Calu3 (cell line): Measurements from ENCODE around the gene ADA. TPM values are rescaled to one million over a fixed set of nuclear protein-coding genes. Genes with fewer than 3 reads are reported as not detected.

Experiments used
- BruUV-seq: library from RNA; stranded (reverse); fragments of 400-500 nt; replicated peaks from 2 replicates; lab custom pipeline; 2021; lab: Mats Ljungman, UMichigan
- CTCF ChIA-PET: fragments of 300-600 bp; sonication (Branson Sonifier 250); formaldehyde crosslinking; loops from one replicate; lab custom pipeline; 2022; ENCODE audit warnings: antibody characterized with exemption; lab: Charles Lee
- DNase-seq: peaks from one replicate; pipeline ENCODE4 v3.0.0; 2022
- H3K27ac Mint-ChIP-seq: one replicate; pipeline ENCODE4 v1.8.0; 2022; ENCODE audit warnings: mixed read lengths; ENCODE audit not compliant: unreplicated experiment
- H3K27me3 Mint-ChIP-seq: one replicate; pipeline ENCODE4 v1.8.0; 2022; ENCODE audit warnings: mixed read lengths; ENCODE audit not compliant: unreplicated experiment
- H3K36me3 Mint-ChIP-seq: one replicate; pipeline ENCODE4 v1.8.0; 2022; ENCODE audit warnings: mild to moderate bottlenecking, moderate library complexity, mixed read lengths; ENCODE audit not compliant: insufficient read depth, unreplicated experiment
- H3K4me1 Mint-ChIP-seq: one replicate; pipeline ENCODE4 v1.8.0; 2022; ENCODE audit warnings: mild to moderate bottlenecking, low read depth, mixed read lengths; ENCODE audit not compliant: unreplicated experiment
- H3K4me3 Mint-ChIP-seq: one replicate; pipeline ENCODE4 v1.8.0; 2022; ENCODE audit warnings: mild to moderate bottlenecking, low read depth, moderate library complexity, mixed read lengths; ENCODE audit not compliant: unreplicated experiment
- H3K9me3 Mint-ChIP-seq: one replicate; pipeline ENCODE4 v1.8.0; 2022; ENCODE audit warnings: low read depth, mixed read lengths; ENCODE audit not compliant: unreplicated experiment
- intact Hi-C: fragments of 100-400 bp; cut with micrococcal nuclease; formaldehyde crosslinking; loops from one replicate; pipeline ENCODE4 v1.10.0; 2022; ENCODE audit not compliant: unreplicated experiment
- total RNA-seq: library from RNA; stranded (reverse); gene quantifications from 2 replicates; pipeline ENCODE4 v1.2.3, GENCODE V29; 2022
- TF ChIP-seq, protein P1 (sequence below): fragments of 200-600 bp; IDR thresholded peaks from one replicate; pipeline ENCODE4 v1.8.0; 2022; ENCODE audit warnings: antibody characterized with exemption; ENCODE audit not compliant: unreplicated experiment

Gene ADA
- total RNA-seq, 1 experiment from 2014 or later, result 7.5 TPM

GRCh38 chr20:44624743-44625271 lies 26.7 kb downstream of the ADA start:
- no peak for DNase-seq
- BruUV-seq, result no TSS peak
- Mint-ChIP-seq H3K4me1 (no peaks in the 10 kb centered on the region), H3K27me3 (no peaks in the 10 kb centered on the region), H3K36me3 (no peaks in the 10 kb centered on the region), H3K27ac (no peak overlapping the region), H3K4me3 (no peak overlapping the region), H3K9me3 (no peaks in the 10 kb centered on the region)
- CTCF ChIA-PET, result no interaction called here
- TF ChIP-seq, protein P1, sequence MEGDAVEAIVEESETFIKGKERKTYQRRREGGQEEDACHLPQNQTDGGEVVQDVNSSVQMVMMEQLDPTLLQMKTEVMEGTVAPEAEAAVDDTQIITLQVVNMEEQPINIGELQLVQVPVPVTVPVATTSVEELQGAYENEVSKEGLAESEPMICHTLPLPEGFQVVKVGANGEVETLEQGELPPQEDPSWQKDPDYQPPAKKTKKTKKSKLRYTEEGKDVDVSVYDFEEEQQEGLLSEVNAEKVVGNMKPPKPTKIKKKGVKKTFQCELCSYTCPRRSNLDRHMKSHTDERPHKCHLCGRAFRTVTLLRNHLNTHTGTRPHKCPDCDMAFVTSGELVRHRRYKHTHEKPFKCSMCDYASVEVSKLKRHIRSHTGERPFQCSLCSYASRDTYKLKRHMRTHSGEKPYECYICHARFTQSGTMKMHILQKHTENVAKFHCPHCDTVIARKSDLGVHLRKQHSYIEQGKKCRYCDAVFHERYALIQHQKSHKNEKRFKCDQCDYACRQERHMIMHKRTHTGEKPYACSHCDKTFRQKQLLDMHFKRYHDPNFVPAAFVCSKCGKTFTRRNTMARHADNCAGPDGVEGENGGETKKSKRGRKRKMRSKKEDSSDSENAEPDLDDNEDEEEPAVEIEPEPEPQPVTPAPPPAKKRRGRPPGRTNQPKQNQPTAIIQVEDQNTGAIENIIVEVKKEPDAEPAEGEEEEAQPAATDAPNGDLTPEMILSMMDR, result no peak
- intact Hi-C loops, result no loop called here

GRCh38 chr20:44624152-44624551 lies 27.3 kb downstream of the ADA start:
- DNase-seq, result no peak
- Mint-ChIP-seq H3K36me3 (no peaks in the 10 kb centered on the region), H3K4me3 (no peak overlapping the region), H3K4me1 (no peaks in the 10 kb centered on the region), H3K27ac (no peak overlapping the region), H3K9me3 (no peaks in the 10 kb centered on the region), H3K27me3 (no peaks in the 10 kb centered on the region)
- TF ChIP-seq, protein P1, result no peak
- BruUV-seq, result no TSS peak
- CTCF ChIA-PET, result interaction anchor here (0.6 to 0.7 kb wide), 2 partner anchors 223 to 1761 kb away, joined by 3 read pairs; no protein-coding TSS in a partner anchor
- intact Hi-C loops, result no loop called here

DNA sequence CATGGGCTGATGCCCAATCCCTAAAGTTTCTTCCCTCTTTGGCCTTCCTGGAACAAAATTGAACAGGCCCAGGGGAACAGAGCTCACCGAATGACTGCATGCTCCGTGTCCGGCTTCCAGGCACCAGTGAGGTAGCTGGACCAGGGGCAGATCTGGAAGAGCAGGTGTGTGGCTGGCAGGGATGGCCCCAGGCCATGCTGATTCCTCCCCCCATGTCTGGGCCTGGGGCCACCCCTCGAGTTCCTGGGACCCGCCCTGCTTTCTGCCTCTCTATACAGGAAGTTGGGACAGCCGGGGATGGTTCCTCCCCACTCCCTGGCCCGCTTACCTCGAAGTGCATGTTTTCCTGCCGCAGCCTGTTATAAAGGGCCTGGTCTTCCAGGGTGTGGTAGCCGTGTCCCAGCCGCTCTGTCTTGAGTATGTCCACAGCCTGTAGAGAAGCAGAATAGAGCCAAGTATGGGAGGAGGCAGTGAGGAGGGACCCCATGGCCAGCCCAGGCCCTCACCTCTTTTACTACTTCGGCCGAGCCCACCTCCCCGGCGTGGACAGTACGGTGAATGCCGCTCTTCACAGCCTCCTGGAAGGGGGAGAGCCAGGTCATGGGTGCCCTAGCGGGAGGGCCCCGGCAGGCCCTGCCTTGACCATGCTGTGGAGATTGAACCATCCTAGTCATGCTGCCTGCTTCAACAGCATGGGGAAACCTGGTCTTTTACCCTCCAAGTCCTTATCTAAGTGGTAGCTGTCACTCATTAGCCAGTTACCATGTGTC lies 28.8 kb downstream of the ADA start:
- DNase-seq, result no peak
- H3K27me3 Mint-ChIP-seq, result no peaks in the 10 kb centered on the region
- no peak overlapping the region for H3K27ac Mint-ChIP-seq
- intact Hi-C loops, result no loop called here
- no peaks in the 10 kb centered on the region for H3K9me3 Mint-ChIP-seq
- CTCF ChIA-PET, result interaction anchor here (1.0 to 1.3 kb wide), 2 partner anchors 13 to 48 kb away, joined by 3 read pairs; no protein-coding TSS in a partner anchor
- peaks cover 9% of the 10 kb centered on the region for H3K4me1 Mint-ChIP-seq
- TF ChIP-seq, protein P1, result no peak
- no peak overlapping the region for H3K4me3 Mint-ChIP-seq
- no peaks in the 10 kb centered on the region for H3K36me3 Mint-ChIP-seq
- BruUV-seq, result no TSS peak

DNA sequence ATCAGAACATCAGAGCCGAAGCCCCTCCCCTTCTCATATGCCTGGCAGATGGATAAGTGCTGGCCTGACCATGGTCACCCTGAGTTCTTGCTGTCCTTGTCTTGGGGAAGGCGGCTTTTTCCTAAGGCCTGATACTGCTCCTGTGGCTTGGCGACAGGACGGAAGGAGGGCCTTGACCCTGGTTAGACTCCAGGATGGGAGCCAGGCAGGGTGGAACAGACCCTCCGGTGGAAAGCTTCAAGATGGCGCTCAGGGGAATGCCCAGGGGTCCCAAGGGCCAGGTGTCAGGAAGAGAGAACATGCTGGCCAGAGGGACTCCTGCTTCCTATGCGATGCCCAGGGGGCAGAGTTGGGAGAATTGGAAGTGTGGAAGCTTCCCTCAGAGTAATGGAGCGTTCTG lies 29.6 kb downstream of the ADA start:
- H3K9me3 Mint-ChIP-seq, result no peaks in the 10 kb centered on the region
- DNase-seq, result no peak
- H3K36me3 Mint-ChIP-seq, result no peaks in the 10 kb centered on the region
- no TSS peak for BruUV-seq
- no peak overlapping the region for H3K4me3 Mint-ChIP-seq
- intact Hi-C loops, result no loop called here
- peaks cover 9% of the 10 kb centered on the region for H3K4me1 Mint-ChIP-seq
- TF ChIP-seq, protein P1, result no peak
- H3K27me3 Mint-ChIP-seq, result no peaks in the 10 kb centered on the region
- H3K27ac Mint-ChIP-seq, result no peak overlapping the region
- CTCF ChIA-PET, result interaction anchor here (0.5 to 1.0 kb wide), 2 partner anchors 12 to 19 kb away, joined by 3 to 5 read pairs; no protein-coding TSS in a partner anchor
